Muscle of arm (tissue), 12 donors: ENCODE results near the gene SYT8. TPM values are rescaled to one million over a fixed set of nuclear protein-coding genes. Genes with fewer than 3 reads are reported as not detected.

ENCODE experiments used
- DNase-seq: peaks from one replicate; pipeline ENCODE4 v3.0.0-alpha.2; 2013
- polyA plus RNA-seq, 12 donors: library from polyadenylated mRNA; unstranded; fragments of 120-200 nt; gene quantifications; one replicate each; pipeline ENCODE4 v1.2.1, GENCODE V29; 2013; ENCODE audit not compliant: insufficient read length in 12 of 12

SYT8 gene
- polyA plus RNA-seq, 12 donors, result 0.20 to 4.9 (median 0.62) TPM; not detected in 2

GRCh38 chr11:1817000-1817399 lies 17.8 kb upstream of the SYT8 start:
- DNase-seq, result no peak

- no peak for DNase-seq
These were observed 17.3 kb upstream of the SYT8 start for GRCh38 chr11:1817511-1817910.

GRCh38 chr11:1819074-1819473 lies 15.7 kb upstream of the SYT8 start:
- DNase-seq, result no peak

GRCh38 chr11:1820463-1821325 lies 14.1 kb upstream of the SYT8 start:
- no peak for DNase-seq

GRCh38 chr11:1821562-1821961 lies 13.2 kb upstream of the SYT8 start:
- DNase-seq, result no peak

GRCh38 chr11:1822648-1823375 lies 12.0 kb upstream of the SYT8 start:
- no peak for DNase-seq

GRCh38 chr11:1823376-1824220 lies 11.2 kb upstream of the SYT8 start:
- DNase-seq, result no peak

- no peak for DNase-seq
These were observed 10.4 kb upstream of the SYT8 start for GRCh38 chr11:1824221-1825038.

- DNase-seq, result no peak
These were observed 9.6 kb upstream of the SYT8 start for GRCh38 chr11:1825039-1825740.

GRCh38 chr11:1825785-1826451 lies 8.9 kb upstream of the SYT8 start:
- no peak for DNase-seq

GRCh38 chr11:1826552-1827094 lies 8.2 kb upstream of the SYT8 start:
- no peak for DNase-seq

- DNase-seq, result peak; percentile 59
These were observed 7.5 kb upstream of the SYT8 start for GRCh38 chr11:1827095-1827813.

GRCh38 chr11:1827931-1828330 lies 6.9 kb upstream of the SYT8 start:
- DNase-seq, result no peak

GRCh38 chr11:1828542-1828941 lies 6.2 kb upstream of the SYT8 start:
- DNase-seq, result no peak

- DNase-seq, result no peak
These were observed 5.6 kb upstream of the SYT8 start for GRCh38 chr11:1829039-1829820.

GRCh38 chr11:1830004-1830321 lies 4.8 kb upstream of the SYT8 start:
- no peak for DNase-seq

GRCh38 chr11:1830322-1831223 lies 4.2 kb upstream of the SYT8 start:
- no peak for DNase-seq
